SK-N-DZ (cell line): ENCODE data around the gene FAIM2.

Source experiments
- DNase-seq: peaks from one replicate; pipeline ENCODE4 v3.0.0-alpha.2; 2015; ENCODE audit warnings: low spot score

The FAIM2 gene

DNA sequence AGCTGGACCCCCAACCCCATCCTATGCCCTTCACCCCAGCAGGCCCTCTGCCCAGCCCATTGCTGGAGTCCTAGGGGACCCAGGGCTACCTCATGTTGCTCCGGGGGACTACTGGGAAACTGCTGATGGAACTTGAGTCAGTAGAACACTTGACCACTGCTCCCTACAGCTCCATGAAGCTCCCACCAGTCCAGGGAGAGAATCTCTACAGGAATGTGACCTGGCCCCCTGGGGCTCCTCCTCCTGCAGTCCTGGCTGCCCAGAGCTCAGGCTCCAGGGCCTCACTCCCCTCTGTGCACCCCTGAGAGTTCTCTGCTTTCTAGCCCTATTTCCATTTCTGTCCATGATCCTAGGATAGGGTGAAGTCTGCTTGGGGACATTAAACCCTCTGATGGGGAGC, 36.0 kb upstream of the FAIM2 start:
- DNase-seq, result no peak

DNA sequence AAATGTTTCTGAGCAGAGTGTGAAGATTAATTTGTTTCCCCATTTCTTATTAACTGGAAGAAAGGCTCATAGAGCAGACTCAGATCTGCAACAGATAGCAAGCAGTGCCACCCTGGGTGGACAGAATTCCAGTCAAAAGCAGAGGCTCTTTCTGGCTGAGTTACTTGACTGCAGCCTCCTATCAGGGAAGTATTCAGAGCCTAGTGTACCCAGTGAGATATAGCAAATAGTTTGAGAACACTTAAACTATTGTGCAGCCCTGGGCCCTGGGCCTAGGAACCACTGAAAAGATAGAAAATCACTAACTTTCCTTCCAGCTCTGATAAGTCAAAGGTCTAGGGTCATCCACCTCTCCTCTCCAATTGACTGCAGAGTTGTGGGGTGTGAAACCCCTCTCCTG, 35.6 kb upstream of the FAIM2 start:
- DNase-seq, result no peak

DNA sequence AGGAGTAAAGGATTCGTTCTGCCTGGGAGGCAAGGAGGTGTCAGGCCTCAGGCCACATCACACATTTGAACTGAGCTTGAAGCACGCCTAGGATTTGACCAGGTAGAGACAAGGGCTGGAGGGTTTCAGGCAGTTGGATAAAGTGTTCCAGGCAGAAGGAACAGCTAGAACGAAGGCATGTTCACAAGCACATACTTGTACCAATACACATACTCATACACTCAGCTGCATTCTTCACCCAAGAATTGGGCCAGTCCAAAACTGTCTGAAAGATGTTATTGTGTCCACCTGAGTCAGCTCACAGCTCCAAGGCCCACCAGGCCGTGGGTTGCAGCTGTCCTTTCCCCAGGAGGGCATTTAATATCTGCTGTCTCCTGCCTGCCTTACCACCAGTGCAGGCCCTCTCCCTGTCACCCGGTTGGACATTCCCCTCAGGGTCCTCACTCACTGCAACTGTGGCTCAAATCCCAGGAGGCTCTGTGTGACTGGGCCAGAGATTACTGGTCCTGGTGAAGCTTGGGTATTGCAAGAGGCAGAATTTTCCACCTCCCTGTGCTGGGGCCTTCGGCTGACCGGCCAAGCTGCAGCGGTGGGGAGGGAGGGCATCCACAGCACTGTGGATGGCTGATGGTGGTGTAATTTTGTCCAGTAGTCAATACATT, 34.1 kb upstream of the FAIM2 start:
- DNase-seq, result no peak

DNA sequence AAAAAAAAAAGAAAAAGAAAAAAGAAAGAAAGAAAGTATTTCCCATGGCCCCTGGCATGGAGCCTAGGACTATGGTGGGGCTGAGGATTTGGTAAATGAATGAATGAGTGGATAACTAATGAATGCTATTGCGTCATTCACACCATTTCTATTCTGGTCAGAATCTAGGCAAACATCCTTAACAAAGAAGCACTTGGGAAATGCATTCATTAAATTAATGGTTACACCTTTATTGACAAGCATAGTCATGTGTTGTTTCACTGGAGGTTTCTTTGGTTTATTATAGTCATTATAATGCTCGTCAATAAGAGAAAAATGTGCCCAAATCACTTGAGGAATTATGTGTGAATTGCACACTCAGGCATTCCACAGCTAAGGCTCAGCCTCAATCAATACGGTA, 33.2 kb upstream of the FAIM2 start:
- DNase-seq, result no peak

DNA sequence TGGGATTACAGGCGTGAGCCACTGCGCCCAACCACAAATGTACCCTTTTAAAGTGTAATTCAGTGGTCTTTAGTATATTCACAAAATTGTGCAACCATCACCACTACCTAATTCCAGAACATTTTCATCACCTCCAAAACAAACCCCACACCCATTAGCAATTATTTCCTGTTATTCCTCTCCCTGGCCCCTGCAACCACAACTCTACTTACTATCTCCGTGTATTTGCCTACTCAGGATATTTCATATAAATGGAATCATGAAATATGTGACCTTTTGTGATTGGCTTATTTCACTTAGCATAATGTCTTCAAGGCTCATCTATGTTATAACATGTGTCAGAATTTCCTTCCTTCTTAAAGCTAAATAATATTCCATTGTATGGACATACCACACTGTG, 30.8 kb upstream of the FAIM2 start:
- no peak for DNase-seq

DNA sequence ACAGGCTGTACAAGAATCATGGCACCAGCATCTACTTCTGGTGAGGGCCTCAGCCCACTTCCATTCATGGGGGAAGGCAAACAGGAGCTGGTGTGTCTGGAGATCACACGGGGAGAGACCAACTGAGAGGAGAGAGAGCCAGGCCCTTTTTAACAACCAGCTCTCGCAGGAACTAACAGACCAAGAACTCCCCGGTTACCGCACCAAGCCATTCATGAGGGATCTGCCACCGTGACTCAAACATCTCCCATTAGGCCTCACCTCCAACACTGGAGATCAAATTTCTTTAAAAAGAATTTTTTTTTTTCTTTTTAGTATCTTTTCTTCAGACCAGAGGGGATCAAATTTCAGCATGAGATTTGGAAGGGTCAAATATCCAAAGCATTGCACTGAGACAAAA, 30.1 kb upstream of the FAIM2 start:
- DNase-seq, result no peak

DNA sequence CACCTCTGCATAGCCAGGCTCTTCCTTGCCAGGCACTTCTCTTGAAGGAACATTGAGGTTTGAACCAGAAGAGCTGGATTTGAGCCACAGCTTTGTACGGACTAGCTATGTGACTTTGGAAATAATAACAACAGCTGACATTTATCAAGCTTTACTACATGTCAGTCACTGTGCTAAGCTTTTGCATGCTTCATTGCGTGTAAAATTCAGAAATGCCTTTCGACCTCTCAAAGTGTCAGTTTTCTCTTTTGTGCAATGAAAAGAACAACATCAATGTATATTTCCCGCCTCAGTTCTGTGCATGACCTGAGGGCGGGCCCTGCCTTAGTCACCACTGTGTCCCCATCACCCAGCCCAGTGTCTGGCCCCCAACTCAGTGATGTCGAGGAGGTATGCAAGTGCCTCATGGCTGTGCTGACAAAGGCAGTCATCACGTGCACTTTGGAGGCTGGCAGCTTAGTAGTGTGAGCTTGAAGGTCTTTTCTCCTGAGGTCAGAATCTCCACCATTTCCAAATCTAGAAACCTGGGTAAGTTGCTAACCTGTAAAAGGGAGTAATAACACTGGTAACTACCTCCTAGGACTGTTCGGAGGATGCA, 28.9 kb upstream of the FAIM2 start:
- no peak for DNase-seq

DNA sequence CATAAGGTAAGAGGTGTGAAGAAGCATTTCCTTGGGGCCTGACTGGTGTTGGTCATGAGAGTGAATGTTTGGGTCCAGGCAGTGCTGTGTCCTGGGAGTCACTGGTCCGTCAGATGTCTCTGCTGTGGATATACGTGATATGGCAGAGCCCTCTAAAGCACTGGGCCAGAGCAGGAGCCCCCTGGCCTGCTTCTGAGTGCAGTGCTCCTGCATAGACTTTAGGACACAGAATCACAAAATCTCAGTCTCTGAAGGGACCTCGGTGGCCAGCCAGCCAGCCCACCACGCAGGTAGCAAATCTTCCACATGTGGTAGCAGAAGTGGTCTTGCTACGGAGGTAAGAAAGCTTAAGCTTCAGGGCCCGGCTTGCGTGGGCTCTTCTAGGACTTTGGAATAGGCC, 28.3 kb upstream of the FAIM2 start:
- DNase-seq, result no peak

DNA sequence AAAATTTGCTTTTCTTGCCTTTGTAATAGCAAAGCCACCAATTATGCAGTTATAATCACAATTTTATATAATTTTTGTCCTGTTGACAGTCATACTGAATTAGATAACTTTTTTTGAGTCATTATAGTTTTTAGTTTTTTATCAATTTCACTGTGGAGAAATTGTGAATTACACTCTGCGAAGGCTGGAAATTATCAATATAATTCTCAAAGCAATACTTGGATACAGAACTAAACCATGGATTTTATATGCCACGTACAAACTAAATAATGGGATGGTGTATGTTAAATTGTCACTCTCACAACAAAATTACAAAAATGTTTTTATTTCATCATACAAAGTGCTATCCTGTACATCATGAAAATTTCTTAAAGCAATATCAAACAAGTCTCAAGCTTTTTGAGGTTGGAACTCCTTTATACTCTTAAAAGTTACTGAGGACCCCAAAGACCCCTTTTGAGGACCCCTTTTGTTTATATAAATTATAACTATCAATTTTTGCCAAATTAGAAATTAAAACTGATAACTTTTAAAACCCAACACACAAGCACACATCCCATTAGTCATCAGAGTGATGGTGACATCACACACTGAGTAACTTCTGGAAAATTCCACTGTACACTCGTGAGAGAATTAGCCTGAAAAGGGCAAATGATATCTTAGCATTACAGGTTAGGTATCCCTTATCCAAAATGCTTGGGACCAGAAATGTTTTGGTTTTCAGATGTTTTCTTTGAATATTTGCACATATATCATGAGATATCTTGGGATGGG, 27.0 kb upstream of the FAIM2 start:
- DNase-seq, result no peak

DNA sequence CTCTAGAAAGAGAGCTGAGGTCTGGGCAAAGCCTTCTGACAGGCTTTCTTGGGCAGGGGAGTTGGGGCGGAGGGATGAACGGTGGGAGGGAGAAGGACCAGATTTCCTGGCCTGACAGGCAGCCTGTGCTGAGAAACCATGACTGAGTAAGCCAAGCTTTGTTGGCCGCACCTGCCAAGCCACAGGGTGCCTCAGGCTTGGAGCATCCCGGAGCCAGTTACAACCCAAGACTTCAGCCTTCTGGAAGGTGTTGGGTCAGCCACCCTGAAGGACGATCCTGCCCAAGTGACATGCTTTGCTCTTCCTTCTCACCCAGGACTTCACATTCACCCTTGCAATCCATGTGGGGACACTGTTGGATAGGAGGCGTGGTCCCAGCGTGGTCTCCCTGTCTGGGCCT, 25.9 kb upstream of the FAIM2 start:
- no peak for DNase-seq

DNA sequence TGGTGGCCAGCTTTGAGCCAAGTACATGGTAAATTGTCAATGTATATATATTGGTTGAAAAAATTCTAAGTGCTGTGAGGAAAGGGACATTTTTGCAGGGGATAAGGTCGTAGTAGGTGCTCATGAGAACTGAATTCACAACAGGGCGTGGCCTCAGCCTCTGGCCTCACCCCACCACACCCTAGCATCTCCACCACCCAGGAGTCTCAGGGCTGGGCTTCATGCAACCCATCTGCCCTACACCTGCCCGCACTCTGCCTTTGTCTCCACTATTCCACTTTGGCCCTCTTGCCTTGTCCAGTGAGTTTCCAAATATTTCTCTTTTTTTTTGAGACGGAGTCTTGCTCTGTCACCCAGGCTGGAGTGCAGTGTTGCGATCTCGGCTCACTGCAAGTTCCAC, 24.8 kb upstream of the FAIM2 start:
- no peak for DNase-seq

DNA sequence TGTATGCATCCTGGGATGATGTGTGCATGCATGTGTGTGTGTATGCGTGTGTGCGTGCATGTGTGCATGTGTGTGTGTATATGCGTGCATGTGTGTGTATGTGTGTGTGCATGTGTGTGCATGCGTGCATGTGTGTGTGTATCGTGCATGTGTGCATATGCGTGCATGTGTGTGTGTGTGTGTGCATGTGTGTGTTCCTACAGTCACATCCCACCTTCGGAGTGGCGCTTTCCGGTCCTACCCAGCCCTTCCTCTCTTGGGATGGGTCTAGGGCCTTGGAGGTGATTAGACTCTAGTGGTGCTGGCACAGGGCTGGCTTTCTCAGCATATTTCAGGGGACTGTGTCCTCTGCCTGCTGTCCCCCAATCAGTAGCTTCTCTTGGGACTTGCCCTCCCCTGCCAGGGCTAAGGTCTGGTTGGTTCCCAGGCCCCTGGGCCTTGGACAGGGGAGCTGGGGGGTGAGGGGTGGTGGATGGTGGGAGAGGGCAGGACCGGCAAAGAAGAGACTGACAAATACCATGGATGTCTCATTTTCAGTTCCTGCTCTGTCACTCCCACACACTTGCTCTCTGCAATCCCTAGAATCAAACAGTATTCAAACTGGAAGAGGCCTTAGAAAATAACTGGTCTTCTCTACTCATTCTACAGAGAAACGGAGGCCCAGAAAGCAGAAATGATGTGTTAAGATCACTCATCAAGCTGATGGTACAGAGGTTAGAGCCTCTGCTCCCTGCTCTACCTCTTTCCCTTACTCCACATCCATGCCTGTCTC, 21.9 kb upstream of the FAIM2 start:
- DNase-seq, result no peak

DNA sequence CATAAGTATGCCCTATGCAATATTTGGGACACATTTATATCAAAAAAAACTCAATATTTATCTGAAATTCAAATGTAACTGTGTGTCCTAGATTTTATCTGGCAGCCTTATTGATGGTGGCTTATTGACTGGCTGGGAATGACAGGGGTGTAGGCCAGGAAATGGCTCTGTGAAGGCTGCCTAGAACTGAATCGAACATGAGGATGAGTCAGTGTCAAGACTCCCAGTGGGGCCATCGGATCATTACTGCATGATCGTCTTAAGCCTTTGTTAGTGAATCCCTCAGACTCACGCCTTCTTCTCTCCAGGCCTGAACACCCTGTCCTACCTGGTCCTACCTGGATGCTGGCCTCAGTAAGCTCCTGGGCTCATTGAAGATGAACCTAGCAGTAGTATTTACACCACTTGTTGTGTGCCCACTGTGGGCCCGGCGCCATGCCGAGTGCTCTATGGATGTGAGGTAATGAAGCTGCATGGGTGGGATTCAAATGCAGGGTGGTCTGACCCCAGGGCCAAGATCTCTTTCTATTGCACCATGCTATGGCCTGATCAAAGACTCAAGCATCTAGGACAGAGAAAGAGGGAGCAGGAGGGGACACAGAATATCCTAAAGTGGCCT, 21.0 kb upstream of the FAIM2 start:
- no peak for DNase-seq

DNA sequence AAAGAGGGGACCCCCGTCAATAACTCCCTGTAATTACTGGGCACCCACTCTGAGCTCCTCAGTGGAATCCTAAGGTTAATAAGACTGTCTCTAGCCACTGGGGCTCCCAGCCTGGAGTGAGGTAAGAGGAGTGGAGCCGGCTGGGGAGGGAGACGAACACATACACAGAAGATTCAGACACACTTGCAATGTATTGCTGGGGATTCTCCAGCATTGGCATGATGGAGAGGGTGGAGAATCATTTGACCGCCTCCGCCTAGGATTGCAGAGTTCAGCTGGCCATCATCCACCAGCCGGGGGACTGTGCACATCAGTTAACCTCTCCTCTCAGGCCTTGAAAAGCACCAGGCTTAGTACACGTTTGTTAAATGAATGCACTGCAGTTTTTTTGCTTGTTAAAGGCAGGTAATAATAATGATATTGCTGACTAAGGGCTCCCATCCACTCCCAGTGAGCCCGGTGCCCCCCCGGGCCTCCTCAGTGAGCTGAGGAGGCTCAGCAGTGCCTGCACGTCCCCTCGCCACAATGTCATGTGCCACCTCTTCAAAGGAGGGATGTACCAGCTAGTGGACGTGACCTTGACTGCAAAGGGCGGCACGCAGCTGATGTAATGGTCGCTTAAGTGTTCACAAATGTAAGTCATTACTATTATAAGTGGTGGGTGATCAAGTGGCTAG, 20.3 kb upstream of the FAIM2 start:
- no peak for DNase-seq

DNA sequence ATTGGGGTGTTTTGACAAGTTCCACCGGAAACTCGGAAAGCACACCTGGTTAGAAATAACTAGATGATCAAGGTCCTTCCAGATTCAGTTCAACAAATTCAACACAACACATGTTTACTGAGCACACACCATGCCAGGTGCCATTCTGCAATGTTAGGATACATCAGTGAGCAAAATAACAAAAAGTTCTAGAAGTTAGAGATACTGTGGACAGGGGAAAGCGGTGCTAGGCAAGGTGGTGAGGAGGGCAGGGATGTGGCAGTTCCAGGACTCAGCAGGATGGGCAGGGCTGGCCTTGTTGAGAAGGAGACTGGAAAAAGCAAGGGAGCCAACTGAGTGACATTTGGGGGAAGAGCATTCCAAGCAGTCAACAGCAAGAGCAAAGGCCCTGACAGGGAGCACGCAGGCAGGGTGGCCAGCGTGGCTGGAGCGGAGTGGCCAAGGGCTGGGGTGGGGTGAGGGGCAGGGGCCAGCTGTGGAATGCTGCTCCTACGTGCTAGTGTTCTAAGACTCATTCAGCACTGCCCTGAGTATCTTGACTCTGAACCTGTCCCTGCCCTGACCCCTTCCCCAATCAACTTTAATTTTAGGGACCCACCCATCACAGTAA, 19.4 kb upstream of the FAIM2 start:
- DNase-seq, result no peak

DNA sequence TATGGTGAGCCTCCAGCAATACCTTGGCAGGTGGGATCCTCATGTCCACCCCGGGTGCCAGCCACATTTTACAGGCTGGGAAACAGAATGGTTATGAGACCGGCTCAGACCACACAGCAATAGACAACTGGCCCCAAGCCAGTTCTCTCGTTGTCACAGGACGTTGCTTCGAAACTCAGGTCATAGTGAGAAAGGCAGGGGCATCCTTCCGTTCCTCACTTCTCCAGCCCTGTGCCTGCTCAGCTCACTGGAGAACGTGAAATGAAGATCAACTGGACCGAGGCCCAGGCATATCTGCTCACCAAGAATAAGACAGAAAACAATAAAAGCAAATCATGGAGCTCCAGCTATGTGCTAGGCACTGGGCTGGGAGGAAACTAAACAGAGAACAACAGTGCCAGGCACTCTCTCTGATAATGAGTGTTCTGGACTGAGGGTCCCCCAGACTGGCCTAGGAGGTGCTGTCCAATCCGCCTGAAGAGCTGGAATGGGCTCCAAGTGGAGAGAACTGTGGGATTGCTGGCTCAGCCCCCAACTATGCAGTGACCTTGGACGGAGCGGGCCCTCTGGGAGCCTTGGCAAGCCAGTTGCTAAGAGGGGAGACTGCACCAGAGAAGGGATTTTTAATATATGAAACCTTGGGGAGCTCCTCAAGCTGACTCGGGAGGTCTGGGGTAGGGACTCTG, 18.8 kb upstream of the FAIM2 start:
- DNase-seq, result no peak

DNA sequence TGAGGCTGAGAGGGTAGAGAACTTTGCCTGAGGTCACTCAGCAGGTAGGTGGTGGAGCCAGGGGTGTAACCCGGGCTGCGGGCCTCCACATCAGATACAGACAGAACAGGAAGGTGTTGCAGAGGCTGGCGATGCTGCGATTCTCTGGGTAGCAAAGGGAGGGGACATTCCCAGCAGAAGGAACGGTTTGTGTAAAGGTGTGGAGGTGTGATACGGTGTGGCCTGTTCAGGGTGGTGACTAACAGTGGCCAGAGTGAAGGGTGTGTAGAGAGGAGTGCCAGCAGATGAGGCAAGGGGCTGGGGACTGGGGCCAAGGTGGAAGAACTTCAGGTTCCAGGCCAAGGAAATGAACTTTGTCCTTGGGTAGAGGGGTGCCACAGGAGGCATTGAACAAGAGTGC, 18.2 kb upstream of the FAIM2 start:
- DNase-seq, result no peak

DNA sequence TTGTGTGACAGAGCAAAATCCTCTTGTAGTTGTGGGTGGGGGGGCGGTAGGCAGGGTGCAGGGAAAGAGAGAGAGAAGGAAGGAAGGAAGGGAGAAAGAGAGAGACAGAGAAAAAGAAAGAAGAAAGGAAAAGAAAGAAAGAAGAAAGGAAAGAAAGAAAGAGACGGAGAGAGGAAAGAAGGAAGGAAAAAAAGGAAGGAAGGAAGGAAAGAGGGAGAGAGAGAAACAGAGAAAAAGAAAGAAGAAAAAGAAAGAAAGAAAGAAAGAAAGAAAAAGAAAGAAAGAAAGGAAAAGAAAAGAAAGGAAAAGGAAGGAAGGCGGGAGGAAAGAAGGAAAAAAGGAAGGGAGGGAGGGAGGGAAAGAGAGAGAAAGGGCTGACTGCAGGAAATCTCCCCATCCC, 17.6 kb upstream of the FAIM2 start:
- no peak for DNase-seq

DNA sequence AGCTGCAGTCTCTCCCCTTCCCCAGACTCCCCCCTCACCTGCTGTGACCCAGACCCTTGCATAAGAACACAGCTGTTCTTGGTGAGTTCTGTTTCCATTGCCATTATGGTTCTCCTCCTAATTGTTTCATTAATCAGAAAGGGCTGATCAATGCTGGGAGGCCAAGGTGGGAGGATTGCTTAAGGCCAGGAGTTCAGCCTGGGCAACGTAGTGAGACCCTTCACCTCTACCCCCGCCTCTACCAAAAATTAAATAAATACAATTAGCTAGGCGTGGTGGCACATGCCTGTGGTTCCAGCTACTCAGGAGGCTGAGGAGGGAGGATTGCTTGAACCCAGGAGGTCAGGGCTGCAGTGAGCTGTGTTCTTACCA, 17.2 kb upstream of the FAIM2 start:
- DNase-seq, result no peak

DNA sequence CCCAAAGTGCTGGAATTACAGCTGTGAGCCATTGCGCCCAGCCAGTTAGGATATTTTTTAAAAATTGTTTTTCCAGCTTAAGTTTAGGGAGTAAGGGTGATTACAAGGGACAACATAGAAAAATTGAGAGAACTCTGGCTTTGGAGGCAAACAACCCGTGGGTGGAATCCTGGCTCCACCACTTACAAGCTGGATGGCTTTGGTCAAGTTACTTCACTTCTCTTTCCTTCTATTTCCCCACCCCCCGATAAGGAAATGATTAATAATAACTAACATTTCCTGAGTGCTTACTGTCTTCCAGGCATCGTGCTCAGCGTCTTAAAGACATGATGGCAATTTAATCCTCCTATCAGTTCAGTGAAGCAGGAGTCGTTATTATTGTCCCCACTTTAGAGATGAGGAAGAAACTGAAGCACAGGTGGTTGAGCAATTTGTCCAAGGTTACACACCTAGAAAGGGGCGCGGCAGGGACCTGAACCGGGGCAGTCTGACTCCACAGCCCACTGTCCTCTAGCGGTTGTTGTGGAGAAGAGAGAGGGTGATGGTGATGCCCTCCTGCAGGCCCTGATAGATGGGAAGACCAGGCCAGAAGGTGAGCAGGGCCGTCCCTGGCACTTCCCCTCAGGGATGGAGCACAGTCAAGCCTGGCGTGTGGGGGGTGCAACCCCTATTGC, 16.7 kb upstream of the FAIM2 start:
- DNase-seq, result no peak
